ENCODE measurements around the gene PHEX.
"Not testable (repeated sequence)": the region's sequence is repeated elsewhere in the genome, so short reads cannot be mapped to it uniquely, and the experiment has no call there.

The PHEX gene

DNA sequence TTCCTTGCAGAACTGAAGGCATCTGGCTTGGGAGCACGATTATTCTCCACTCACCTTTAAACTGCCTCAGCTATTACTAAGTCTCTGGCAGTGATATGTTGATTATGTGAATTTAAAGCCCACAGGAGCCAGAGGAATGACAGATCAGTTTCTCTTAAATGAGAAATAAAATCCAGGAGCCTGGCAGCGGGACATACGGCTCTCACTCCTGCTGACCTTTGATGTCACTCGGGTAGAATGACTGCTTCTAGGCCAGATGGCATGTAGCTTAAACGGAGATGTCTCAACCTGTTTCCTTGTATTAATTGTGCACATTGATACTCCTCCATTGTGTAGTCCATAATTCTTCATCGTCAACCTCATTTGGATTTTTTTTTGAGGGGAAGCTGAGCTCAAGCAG is 236.6 kb downstream of the PHEX start:
- no peak for DNase-seq

DNA sequence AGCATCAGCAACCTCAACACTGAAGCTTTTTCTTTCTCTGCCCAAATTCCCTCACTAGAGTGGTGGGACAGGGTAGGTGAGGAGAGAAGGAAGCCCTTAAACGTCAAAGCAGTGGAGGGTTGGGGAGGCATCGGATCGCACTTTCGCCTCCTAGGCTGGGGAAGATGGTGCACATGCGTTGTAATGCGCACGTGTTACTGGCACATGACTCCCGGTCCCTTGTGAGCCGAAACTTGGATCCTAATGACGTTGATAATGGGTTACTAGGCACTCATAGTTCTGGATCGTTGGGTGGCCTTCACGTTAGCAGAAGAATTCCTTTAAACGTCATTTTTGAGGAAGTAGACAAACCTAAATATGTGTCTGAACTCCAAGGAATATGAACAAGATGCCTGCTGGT is 240.5 kb downstream of the PHEX start, which contains the start of gene CBLL2:
CBLL2 (plus strand) TSS at position 301 of the 400 bp plus-strand sequence; CDS start at position 380, 79 bp downstream.
- DNase-seq, result no peak

DNA sequence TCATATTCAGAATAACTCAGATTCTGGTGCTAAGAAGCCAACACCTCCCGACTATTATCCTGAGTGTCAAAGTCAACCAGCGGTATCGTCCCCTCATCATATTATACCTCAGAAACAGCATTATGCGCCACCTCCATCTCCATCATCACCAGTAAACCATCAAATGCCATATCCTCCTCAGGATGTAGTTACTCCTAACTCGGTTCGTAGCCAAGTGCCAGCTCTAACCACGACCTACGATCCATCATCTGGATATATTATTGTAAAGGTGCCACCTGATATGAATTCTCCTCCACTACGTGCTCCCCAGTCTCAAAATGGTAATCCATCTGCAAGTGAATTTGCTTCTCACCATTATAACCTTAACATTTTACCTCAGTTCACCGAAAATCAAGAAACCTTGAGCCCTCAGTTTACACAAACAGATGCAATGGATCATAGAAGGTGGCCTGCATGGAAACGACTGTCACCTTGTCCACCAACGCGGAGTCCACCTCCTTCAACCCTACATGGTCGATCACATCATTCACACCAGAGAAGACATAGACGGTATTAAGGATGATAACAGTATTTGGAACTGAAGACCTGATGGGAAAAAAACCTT is 241.7 kb downstream of the PHEX start:
- no peak for DNase-seq

DNA sequence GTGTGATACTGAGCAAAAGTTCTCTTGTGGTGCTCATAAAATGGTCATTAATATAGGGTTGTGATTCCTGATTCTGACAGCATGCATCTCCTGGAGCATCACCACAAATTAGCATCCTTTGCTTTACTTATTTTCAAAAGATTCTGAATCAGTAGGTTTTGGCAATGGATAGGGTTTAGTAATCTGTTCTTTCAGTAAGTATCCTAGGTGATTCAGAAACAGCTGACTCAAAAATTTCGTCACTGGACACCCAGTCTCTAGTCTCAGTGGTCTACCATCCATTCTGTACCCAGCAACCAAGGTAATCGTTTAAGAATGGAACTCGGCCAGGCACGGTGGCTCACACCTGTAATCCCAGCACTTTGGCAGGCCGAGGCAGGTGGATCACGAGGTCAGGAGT is 244.7 kb downstream of the PHEX start:
- DNase-seq, result no peak

DNA sequence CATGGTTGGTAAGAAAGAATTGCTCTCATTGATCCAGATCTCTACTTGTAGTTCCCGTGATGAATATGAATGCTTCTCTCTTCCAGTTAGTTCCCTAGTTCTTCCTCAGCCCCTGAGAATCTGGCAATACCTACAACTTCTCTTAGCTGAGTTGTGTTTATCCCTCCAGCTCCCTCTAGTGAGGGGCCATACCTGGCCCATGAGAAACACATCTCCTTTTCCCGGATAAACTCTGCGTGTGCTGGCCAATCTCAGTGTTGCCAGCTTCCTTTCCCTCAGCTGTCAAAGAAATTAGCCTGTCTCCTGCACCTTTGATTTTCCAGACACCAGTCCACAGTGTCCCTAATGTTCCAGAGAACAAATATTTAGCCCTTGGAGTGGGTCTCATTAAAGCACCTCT is 246.2 kb downstream of the PHEX start:
- no peak for DNase-seq

DNA sequence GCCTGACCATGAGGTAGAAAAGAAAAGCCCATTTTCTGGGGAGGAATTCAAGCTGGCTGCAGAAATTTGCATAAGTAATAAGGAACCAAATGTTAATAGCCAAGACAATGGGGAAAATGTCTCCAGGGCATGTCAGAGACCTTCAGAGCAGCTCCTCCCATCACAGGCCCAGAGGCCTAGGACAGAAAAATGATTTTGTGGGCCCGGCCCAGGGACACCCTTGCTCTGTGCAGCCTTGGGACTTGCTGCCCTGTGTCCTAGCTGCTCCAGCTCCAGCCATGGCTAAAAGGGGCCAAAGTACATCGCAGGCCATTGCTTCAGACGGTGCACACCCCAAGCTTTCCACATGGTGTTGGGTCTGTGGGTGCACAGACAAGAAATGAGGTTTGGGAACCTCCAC is 257.1 kb downstream of the PHEX start:
- not testable (repeated sequence) for DNase-seq

DNA sequence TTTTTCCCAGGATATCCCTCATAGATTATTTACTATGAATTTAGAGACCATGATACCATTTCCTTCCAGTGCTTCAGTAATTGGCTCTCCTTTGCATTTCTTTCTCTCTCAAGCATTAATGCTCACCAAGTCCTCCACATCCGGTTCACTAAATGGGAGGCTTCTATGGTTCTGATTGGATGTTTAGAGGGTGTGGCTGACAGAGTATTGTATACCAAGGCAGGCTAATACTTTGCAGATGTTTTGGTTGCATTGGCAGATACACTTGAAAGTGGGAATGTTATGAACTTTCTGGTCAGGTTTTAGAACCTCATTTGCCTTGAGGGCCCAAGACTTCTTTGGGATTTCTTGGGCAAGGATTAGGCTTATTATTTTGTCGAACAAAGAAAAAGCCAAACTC is 264.7 kb downstream of the PHEX start:
- DNase-seq, result no peak

DNA sequence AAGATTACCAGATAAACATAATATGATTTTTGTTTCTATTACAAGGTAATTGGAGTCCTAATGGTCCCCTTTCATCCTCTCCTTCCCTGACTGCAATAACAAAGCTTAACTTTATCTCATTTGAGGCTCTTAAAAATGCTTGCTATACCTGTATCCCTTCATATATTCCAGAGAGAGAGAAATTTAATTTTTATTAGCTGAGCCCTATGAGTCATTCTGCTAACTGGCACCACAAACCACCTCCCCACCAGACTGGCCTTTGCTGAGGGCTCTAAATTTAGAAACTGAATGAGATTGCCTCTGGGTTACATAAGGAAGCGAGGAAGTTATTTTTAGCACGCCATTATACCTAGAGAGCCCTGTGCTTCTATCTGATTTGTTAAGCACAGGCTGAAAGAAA is 268.0 kb downstream of the PHEX start:
- DNase-seq, result no peak
